GM21529 (cell line): ENCODE results near the gene NAT8.
"Not testable (repeated sequence)": the region's sequence is repeated elsewhere in the genome, so short reads cannot be mapped to it uniquely, and the experiment has no call there.

Experiments
- ATAC-seq: cut with Tn5 transposase; IDR thresholded peaks from one replicate; pipeline ENCODE4 v1.9.1; 2021; ENCODE audit not compliant: unreplicated experiment

The NAT8 gene

GRCh38 chr2:73638429-73638828 lies 3.8 kb downstream of the NAT8 start:
- ATAC-seq, result no peak

DNA sequence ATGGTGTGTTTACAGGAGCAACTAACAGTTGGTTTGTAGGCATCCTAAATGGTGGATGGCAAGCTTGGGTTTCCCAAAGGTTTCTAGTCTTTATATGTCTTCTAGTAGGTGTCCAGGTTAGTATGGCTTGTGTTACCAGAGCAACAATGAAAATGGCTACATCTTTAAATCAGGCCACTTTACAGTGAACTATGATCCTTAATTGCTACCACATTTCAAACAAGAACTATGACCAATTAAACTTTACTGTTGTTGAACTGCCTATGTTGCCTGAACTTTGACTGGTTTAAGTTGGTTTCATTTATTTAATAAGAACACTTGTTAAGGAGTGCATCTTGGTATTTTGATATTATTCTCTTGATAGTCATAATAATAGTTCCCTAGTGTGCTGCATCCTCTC lies 5.2 kb downstream of the NAT8 start:
- not testable (repeated sequence) for ATAC-seq

- ATAC-seq, result not testable (repeated sequence)
These were observed 11.5 kb downstream of the NAT8 start for GRCh38 chr2:73630662-73631266.

GRCh38 chr2:73628493-73628892 lies 13.7 kb downstream of the NAT8 start:
- peak; percentile 83 for ATAC-seq

- ATAC-seq, result not testable (repeated sequence)
These were observed 16.0 kb downstream of the NAT8 start for GRCh38 chr2:73626237-73626636.

DNA sequence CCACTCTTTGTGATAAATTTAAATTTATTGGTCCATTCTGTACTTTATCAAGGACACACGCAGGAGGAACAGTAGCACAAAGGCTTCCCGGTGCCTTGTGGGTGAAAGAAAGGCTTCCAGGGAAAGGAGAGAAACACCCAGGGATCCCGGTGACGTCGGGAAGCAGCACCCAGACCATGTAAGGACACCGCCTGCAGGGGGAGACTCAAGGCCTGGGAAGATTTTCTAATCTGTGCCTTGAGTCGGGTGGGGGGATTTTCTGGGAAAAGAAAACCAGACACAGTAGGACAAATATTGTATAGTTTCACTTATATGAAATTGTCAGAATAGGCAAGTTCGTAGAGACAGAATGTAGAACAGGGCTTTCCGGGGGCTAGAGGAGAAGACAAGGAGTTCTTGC lies 17.6 kb downstream of the NAT8 start:
- not testable (repeated sequence) for ATAC-seq

GRCh38 chr2:73624036-73624435 lies 18.2 kb downstream of the NAT8 start:
- not testable (repeated sequence) for ATAC-seq

- not testable (repeated sequence) for ATAC-seq
These were observed 22.3 kb downstream of the NAT8 start for GRCh38 chr2:73619925-73620324.

DNA sequence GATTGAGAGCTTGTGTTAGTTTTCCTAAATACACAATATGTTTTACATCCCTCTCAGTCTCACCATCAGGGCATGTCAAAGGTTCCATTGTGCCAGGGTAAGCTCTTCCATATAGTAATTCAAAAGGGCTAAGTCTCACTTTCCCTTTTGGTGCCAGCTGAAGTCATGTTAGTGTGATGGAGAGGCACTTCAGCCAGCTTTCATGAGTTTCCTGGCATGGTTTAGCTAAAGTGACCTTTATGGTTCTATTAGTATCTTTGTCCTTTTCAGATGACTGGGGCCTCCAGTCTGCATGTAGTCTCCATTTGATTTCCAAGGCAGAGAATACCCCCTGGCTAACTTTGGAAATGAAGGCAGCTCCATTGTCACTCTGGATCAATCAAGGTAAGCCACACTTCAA lies 27.2 kb downstream of the NAT8 start:
- no peak for ATAC-seq

DNA sequence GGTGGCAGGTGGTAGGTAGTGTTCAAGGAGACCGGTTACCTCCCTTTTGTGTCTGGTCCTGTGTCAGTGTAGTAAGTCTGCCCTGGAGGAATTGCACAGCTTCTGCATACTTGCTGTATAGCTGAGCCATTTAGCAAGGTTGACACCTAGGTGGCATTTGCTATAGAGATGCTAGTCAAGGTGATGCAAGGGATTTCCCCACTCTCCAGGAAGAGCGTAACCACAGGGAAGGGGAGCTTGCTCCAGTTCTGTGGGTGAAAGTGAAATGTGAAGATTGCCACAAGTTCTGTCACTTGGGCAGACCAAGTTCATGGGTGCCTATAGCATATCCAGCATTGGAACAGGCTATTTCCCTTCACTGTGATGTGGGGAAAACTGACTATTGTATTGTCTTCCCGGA lies 28.1 kb downstream of the NAT8 start:
- peak; percentile 53 for ATAC-seq

DNA sequence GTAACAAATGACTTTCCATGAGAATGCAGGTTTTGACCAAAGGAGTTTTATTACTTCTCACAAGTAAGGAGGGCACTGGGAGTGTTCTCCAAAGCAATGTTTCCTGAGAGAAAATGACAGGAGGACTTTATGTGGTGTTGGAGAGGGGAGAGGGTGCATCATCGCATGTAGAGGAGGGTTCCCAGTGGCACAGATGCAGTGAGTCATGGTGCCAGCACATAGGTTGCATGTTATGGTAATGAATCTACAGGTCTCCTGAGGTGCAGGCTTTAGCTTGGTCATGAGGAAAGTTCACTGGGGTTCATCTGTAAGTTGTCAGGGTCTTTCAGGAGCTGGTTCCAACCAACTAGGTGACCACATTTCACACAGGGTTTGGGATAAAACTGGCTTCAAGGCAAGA lies 30.4 kb downstream of the NAT8 start:
- ATAC-seq, result no peak

GRCh38 chr2:73611193-73611592 lies 31.0 kb downstream of the NAT8 start:
- ATAC-seq, result peak; percentile 74

DNA sequence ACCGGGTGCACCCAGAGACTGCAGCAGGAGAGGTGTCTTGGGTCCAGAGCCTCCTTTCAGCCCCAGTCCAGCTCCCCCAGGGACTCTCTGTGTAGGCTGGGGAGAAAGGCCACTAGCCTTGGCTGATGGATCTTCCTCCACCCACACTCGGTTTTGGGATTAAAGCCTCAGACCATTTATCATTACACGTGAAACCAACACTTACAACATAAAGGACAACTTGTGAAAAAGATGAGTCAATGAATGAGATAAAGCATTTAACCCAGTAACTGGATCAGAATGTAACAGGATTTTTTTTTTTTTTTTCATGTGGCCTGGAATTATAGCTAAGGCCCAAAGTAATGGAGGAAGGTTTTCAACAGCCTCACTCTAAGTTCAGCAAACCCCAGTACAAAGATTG lies 32.1 kb downstream of the NAT8 start:
- ATAC-seq, result no peak

DNA sequence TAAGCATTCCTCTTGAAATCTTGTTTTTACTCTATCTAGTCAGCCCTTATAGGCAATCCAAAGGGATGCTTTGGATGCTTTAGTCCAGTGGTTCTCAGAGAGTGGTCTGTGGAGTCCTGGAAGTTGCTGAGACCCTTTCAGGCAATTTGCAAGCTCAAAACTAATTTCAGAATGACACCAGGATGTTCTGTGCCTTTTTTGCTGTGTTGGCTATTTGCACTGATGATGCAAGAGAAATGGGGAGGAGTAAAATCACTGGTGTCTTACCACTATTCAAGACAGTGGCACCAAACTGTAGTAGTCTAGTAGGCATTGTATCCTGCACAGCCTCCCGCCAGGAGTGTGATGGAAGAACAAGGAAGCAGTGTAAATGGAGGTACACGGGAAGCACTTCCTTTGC lies 37.6 kb downstream of the NAT8 start:
- not testable (repeated sequence) for ATAC-seq

GRCh38 chr2:73603099-73603588 lies 39.1 kb downstream of the NAT8 start:
- peak; percentile 71 for ATAC-seq

DNA sequence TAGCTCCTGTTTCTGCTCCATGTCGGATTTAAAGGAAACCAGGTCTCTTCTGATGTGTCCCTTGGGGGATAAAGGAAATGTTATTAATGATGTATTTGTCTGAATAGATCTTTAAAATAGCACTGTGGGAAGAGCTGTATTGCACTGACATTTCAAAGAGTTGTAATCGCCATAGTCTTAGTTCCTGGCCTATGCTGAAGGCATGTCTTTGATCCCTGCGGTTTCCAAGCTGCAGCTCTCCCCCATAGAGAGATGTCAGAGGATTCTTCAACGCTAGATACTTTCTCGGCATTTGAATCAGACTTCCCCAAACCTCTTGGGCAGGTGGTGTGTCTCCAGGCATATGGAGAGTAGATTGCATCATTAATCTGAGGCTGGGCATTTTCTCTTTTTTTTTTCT lies 40.4 kb downstream of the NAT8 start:
- no peak for ATAC-seq

DNA sequence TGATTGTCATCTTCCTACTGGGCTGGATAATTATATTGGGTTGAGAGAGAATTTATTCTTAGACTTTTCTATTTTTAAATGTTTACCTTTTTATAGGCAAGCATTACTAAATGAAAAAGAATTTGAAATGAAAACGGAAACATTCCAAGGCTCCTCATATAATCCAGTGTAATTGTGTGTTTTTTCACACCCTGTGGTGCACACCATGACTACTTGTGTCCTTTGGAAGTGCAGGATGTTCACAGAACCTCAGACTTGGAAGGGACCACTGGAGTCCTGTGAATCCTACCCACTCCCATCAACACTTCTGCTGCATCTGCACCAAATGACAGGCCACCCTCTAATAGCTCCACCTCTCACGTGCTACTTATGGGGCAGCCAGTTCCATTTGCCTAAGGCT lies 48.0 kb downstream of the NAT8 start:
- ATAC-seq, result no peak

- ATAC-seq, result no peak
These were observed 48.5 kb downstream of the NAT8 start for GRCh38 chr2:73593680-73594079.
